ES-I3 (cell line): ENCODE measurements around the gene RPL39.
"Not testable (repeated sequence)": the region's sequence is repeated elsewhere in the genome, so short reads cannot be mapped to it uniquely, and the experiment has no call there.

ENCODE experiments used
- H3K36me3 ChIP-seq: 2 replicates; pipeline ENCODE4 v1.6.1; 2013; ENCODE audit warnings: mild to moderate bottlenecking, low read length, control low read depth, moderate library complexity; ENCODE audit not compliant: insufficient read depth
- H3K4me1 ChIP-seq: 2 replicates; pipeline ENCODE4 v1.6.1; 2013; ENCODE audit warnings: mild to moderate bottlenecking, control low read depth, low read length; ENCODE audit not compliant: insufficient read depth
- H3K9ac ChIP-seq: 2 replicates; pipeline ENCODE4 v1.6.1; 2013; ENCODE audit warnings: low read depth, mild to moderate bottlenecking, low read length, moderate library complexity
- H3K9me3 ChIP-seq: 2 replicates; pipeline ENCODE4 v1.6.1; 2013; ENCODE audit warnings: mild to moderate bottlenecking, low read length, moderate library complexity; ENCODE audit not compliant: control insufficient read depth, insufficient read depth

The RPL39 gene

DNA sequence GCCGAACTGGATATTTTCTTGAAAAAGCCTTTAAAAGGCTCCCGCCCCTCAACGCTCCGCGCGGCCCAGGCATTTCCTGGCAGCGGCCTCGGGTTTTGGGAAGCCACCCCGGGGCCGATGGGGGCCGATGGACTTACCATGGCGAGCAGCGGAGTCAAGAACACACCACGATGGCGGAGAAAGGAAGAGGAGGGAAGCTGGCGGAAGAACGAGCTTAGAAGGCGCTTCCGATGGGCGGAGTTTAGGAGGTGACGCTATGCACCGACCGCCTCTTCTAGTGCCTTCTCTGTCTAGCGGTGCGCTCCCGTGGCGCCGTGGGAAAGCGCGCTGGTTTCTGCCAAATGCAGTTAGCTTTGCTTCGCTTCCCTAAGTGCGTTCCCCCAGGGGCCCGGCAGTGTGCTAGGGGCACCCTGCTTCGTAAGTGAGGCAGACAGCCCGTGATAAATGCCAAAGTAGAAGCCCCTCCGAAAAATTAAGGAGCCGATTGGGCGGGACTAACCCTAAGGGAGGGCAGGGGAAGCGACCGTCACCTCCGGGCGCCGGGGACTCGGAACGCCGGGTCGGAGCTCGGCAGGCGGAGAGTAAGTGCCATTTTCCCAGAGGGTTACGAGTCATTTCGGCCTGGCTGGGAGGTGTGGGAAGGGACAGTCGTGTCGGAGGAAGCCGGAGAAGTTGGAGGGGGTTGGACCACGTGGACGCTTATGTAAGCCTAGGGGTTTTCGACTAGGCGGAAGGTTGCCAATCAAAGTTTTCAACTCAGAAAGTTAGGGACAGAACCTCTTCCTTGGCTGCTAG lies at the start of gene RPL39:
Gene RPL39 (minus strand): TSS at position 194 of the 795 bp plus-strand sequence. CDS start 54 bp downstream, at position 140.
- H3K9ac ChIP-seq, result peak within 1 kb of the TSS; percentile 86
- H3K36me3 ChIP-seq, result peaks cover 27% of the 10 kb centered on the region
- H3K9me3 ChIP-seq, result no peaks in the 10 kb centered on the region
- H3K4me1 ChIP-seq, result no peaks in the 10 kb centered on the region

DNA sequence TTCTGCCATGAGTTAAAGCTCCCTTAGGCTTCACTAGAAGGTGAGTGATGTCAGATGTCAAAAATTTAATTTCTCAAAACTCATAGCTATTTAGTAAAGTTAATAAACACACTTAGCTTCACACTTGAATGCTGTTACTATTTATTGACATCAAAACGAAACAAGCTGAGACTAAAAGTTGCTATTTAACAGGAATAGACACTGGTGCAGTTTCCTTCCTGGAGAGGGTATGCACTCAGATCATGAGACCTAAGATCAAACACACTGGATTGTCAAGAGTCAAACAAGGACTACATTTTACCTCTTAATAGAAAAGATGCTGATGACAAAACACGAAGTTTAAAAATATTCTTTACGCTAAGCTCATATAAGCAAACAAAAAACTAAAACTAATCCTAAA lies 42.5 kb upstream of the RPL39 start:
- no peak overlapping the region for H3K9ac ChIP-seq
- H3K4me1 ChIP-seq, result no peaks in the 10 kb centered on the region
- no peaks in the 10 kb centered on the region for H3K9me3 ChIP-seq
- H3K36me3 ChIP-seq, result peaks cover 12% of the 10 kb centered on the region; the same call in 1 of the 2 replicates

DNA sequence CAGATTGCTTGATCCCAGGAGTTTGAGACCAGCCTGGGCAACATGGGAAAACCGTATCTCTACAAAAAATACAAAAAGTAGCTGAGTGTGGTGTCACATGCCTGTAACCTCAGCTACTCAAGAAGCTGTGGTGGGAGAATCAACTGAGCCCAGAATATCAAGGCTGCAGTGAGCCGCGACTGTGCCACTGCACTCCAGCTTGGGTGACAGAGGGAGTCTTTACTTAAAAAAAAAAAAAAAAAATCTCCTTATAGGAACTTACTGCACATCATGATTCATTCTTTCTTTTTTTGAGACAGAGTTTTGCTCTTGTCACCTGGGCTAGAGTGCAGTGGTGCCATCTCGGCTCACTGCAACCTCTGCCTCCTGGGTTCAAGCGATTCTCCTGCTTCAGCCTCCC lies 37.0 kb upstream of the RPL39 start:
- Histone ChIP-seq H3K9me3 (no peaks in the 10 kb centered on the region), H3K4me1 (no peaks in the 10 kb centered on the region), H3K9ac (no peak overlapping the region), H3K36me3 (peaks cover 2% of the 10 kb centered on the region; the same call in 1 of the 2 replicates)

DNA sequence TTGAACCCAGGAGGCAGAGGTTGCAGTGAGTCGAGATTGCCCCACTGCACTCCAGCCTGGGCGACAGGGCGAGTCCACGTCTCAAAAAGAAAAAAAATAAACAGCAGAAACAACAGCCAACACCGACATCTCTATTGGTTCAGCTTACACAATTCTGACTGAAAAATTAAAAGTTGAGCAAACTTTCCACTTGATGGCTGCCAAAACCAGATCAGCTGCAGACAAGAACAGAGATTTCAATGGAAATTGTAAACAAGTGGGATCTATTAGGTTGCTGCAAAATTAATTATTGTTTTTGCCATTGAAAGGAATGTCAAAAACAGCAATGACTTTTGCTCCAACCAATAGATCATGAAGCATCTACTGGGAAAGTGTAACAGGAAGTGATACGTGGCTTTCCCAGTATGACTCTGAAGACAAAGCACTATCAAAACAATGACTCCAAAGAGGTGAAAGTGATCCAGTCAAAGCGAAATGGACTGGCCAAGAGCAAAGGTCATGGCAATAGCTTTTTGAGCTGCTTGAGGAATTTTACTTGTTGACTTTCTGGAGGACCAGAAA lies 35.0 kb upstream of the RPL39 start:
- H3K9ac ChIP-seq, result no peak overlapping the region
- no peaks in the 10 kb centered on the region for H3K4me1 ChIP-seq
- no peaks in the 10 kb centered on the region for H3K9me3 ChIP-seq
- peaks cover 2% of the 10 kb centered on the region; the same call in 1 of the 2 replicates for H3K36me3 ChIP-seq

DNA sequence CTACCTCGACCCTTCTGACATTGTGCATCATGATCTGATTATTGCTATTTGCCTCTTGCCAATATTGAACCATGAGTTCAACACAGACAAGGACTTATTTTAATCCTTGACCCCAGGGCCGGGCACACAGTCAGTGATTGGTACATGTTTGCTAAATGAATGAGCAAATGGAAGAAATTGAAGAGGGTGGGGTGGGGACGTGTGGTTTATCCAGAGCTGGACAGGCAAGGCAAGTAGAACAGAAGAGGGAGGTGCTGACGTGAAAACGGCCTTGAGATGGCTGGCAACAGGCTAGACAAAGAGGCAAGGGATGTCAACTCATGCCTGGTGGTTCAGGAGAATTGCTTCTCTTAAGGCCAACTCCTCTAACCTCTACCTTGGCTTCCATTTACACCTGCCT lies 32.8 kb upstream of the RPL39 start:
- H3K4me1 ChIP-seq, H3K9ac ChIP-seq, H3K9me3 ChIP-seq, H3K36me3 ChIP-seq: not testable (repeated sequence)

DNA sequence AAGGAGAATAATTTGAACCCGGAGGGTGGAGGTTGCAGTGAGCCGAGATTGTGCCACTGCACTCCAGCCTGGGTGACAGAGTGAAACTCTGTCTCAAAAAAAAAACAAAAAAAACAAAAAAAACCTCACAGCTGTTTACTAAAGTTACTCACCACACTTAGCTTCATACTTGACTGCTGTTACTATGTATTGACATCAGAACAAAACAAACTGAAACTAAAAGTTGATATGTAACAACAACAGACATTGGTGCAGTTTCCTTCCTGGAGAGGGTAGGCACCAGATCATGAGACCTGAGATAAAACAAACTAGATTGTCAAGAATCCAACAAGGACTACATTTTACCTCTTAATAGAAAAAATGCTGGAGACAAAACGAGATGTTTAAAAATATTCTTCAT lies 30.3 kb upstream of the RPL39 start:
- not testable (repeated sequence) for H3K9me3 ChIP-seq, H3K9ac ChIP-seq, H3K4me1 ChIP-seq

DNA sequence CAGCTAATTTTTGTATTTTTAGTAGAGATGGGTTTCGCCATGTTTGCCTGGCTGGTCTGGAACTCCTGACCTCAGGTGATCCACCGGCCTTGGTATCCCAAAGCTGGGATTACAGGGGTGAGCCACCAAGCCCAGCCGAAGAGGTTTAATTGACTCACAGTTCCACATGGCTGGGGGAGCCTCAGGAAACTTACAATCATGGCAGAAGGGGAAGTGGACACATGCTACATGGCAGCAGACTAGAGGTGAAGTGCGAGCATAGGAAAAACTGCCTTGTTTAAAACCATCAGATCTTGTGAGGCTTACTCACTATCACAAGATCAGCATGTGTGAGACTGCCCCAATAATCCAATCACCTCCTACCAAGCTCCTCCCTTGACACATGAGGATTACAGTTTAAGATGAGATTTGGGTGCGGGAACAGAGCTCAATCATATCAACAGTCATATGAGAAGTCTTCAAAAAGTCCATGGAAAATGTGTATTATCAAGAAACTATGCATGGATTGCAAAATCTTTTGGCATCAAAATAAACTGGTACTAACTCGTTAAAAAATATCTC lies 25.8 kb upstream of the RPL39 start:
- no peak overlapping the region for H3K9ac ChIP-seq
- no peaks in the 10 kb centered on the region for H3K9me3 ChIP-seq

More for the DNA sequence above, 30.3 kb upstream of the RPL39 start:
- H3K36me3 ChIP-seq, result not testable (repeated sequence)

DNA sequence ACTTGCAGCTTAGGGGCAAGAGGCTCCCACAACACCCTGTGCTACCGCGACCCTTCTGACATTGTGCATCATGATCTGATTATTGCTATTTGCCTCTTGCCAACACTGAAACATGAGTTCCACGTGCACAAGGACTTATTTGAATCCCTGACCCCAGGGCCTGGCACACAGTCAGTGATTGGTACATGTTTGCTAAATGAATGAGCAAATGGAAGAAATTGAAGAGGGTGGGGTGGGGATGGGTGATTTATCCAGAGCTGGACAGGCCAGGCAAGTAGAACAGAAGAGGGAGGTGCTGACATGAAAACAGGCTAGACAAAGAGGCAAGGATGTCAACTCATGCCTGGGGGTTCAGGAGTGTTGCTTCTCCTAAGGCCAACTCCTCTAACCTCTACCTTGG lies 24.9 kb upstream of the RPL39 start:
- no peaks in the 10 kb centered on the region for H3K4me1 ChIP-seq
- H3K9me3 ChIP-seq, result no peaks in the 10 kb centered on the region
- H3K36me3 ChIP-seq, result no peaks in the 10 kb centered on the region; the same call in 1 of the 2 replicates
- H3K9ac ChIP-seq, result no peak overlapping the region

More for the DNA sequence above, 25.8 kb upstream of the RPL39 start:
- Histone ChIP-seq H3K4me1 (no peaks in the 10 kb centered on the region), H3K36me3 (no peaks in the 10 kb centered on the region; the same call in 1 of the 2 replicates)

DNA sequence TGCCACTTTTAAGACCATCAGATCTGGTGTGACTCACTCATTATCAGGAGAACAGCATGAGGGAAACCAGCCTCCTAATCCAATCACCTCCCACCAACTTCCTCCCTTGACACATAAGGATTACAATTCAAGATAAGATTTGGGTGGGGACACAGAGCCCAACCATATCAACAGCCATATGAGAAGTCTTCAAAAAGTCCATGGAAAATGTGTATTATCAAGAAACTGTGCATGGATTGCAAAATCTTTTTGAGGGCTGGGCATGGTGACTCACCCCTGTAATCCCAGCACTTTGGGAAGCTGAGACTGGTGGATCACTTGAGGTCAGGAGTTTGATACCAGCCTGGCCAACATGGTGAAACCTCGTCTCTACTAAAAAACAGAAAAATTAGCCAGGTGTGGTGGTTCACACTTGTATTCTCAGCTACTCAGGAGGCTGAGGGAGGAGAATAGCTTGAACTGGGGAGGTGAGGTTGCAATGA lies 17.8 kb upstream of the RPL39 start:
- no peak overlapping the region for H3K9ac ChIP-seq
- peaks cover 3% of the 10 kb centered on the region; the same call in 1 of the 2 replicates for H3K36me3 ChIP-seq
- H3K4me1 ChIP-seq, result no peaks in the 10 kb centered on the region
- peaks cover 2% of the 10 kb centered on the region; the same call in 1 of the 2 replicates for H3K9me3 ChIP-seq

DNA sequence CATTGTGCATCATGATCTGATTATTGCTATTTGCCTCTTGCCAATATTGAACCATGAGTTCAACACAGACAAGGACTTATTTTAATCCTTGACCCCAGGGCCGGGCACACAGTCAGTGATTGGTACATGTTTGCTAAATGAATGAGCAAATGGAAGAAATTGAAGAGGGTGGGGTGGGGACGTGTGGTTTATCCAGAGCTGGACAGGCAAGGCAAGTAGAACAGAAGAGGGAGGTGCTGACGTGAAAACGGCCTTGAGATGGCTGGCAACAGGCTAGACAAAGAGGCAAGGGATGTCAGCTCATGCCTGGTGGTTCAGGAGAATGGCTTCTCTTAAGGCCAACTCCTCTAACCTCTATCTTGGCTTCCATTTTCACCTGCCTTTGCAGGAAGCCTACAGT lies 17.0 kb upstream of the RPL39 start:
- H3K9me3 ChIP-seq, H3K9ac ChIP-seq, H3K4me1 ChIP-seq, H3K36me3 ChIP-seq: not testable (repeated sequence)

DNA sequence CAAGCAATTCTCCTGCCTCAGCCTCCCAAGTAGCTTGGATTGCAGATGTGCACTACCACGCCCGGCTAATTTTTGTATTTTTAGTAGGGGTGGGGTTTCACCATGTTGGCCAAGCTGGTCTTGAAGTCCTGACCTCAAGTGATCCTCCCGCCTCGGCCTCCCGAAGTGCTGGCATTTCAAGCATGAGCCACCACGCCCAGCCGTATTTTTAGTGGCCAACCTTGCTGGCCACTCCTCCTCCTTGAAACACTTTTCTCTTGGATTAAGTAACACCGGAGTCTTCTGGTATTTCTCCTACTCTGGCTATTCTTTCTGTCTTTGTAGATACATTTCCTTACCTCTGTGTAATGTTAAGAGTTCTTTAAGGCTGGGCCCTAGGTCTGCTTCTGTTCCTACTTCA lies 11.1 kb upstream of the RPL39 start:
- Histone ChIP-seq H3K9me3 (no peaks in the 10 kb centered on the region), H3K9ac (no peak overlapping the region), H3K4me1 (no peaks in the 10 kb centered on the region), H3K36me3 (no peaks in the 10 kb centered on the region)

DNA sequence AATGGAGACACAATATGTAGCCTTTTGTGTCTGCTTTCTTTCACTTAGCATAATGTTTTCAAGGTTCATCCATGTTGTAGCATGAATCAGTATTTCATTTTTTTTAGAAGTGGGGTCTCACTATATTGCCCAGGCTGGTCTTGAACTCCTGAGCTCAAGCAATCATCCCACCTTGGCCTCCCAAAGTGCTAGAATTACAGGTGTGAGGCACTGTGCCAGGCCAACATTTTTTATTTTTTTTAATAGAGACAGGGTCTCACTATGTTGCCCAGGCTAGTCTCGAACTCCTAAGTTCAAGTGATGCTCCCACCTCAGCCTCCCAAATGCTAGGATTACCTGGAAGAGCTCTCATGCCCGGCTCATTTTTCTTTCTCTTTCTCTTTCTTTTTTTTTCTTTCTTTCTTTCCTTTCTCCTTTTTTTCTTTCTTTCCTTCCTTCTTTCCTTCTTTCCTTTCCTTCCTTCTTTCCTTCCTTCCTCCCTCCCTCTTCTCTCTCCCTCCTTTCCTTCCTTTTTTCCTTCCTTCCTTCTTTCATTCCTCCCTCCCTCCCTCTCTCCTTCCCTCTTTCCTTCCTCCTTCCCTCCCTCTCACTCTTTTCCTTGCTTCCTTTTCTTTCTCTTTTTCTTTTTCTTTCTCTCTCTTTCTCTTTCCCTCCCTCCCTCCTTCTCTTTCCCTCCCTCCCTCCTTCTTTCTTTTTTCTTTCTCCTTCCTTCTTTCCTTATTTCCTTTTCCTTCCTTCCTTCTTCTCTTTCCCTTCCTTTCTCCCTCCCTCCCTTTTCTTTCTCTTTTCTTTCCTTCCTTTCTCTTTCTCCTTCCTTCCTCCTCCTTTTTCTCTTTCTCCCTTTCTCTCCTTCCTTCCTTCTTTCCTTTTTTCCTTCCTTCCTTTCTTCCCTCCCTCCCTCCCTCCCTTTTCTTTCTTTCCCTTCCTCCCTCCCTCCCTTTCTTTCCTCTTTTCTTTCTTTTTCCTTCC lies 10.1 kb upstream of the RPL39 start:
- Histone ChIP-seq H3K9ac (no peak overlapping the region), H3K9me3 (no peaks in the 10 kb centered on the region), H3K4me1 (no peaks in the 10 kb centered on the region), H3K36me3 (no peaks in the 10 kb centered on the region)

DNA sequence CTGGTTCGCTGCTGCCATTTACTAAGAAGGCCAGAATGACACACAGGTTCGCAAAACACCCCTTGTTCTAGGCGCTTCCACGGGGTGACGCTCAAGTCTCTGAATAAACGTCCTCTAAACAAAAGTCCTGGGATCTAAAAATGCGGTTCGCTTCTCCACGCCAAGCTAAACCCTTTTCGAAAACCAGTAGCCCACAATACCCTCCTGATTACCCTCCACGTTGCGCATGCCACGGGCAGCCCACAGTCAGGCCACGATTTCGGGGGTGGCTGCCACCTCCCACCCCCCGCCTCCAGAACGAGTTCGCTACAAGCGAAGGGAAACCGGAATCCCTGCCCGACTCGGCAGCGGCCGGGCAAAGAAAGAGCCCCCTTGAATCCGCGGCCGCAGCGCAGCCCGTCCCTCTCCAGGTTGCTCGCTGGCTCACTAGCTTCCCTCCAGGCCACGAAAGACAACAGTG lies 423 bp downstream of the RPL39 start:
- H3K9ac ChIP-seq, result peak overlapping the region; percentile 86

More for the DNA sequence above, 423 bp downstream of the RPL39 start:
- no peaks in the 10 kb centered on the region for H3K9me3 ChIP-seq
- peaks cover 27% of the 10 kb centered on the region for H3K36me3 ChIP-seq
- H3K4me1 ChIP-seq, result no peaks in the 10 kb centered on the region
